H9 (cell line): ENCODE data around the gene CYBA. TPM values are rescaled to one million over a fixed set of nuclear protein-coding genes. Genes with fewer than 3 reads are reported as not detected.

Experiments
- DNase-seq: peaks from one replicate; pipeline ENCODE4 v3.0.0-alpha.2; 2017
- H2AFZ ChIP-seq: one replicate; pipeline ENCODE4 v1.6.1; 2013; ENCODE audit warnings: mild to moderate bottlenecking, low read length, control low read depth, moderate library complexity
- H2AK5ac ChIP-seq: 2 replicates; pipeline ENCODE4 v1.6.1; 2013; ENCODE audit warnings: low read length, control low read depth, mixed read lengths; ENCODE audit not compliant: insufficient read length
- H2BK120ac ChIP-seq: one replicate; pipeline ENCODE4 v1.6.1; 2013; ENCODE audit warnings: low read depth, mild to moderate bottlenecking, low read length, control low read depth, inconsistent platforms; ENCODE audit not compliant: poor library complexity, severe bottlenecking
- H2BK12ac ChIP-seq: 2 replicates; pipeline ENCODE4 v1.6.1; 2013; ENCODE audit warnings: low read length, control low read depth, mixed read lengths, low read depth; ENCODE audit not compliant: insufficient read length
- H2BK15ac ChIP-seq: 2 replicates; pipeline ENCODE4 v1.6.1; 2013; ENCODE audit warnings: low read depth, low read length, control low read depth
- H2BK20ac ChIP-seq: one replicate; pipeline ENCODE4 v1.6.1; 2013; ENCODE audit warnings: low read depth, mild to moderate bottlenecking, low read length, control low read depth, inconsistent platforms; ENCODE audit not compliant: poor library complexity, severe bottlenecking
- H2BK5ac ChIP-seq: 2 replicates; pipeline ENCODE4 v1.6.1; 2013; ENCODE audit warnings: low read length, control low read depth, mixed read lengths; ENCODE audit not compliant: insufficient read length
- H3K14ac ChIP-seq: 2 replicates; pipeline ENCODE4 v1.6.1; 2013; ENCODE audit warnings: low read length, control low read depth; ENCODE audit not compliant: insufficient read depth
- H3K18ac ChIP-seq: 2 replicates; pipeline ENCODE4 v1.6.1; 2013; ENCODE audit warnings: low read depth, mild to moderate bottlenecking, mixed read lengths, low read length, control low read depth; ENCODE audit not compliant: insufficient read length
- H3K23ac ChIP-seq: 2 replicates; pipeline ENCODE4 v1.6.1; 2013; ENCODE audit warnings: low read length, control low read depth, mixed read lengths, low read depth; ENCODE audit not compliant: insufficient read length
- H3K23me2 ChIP-seq: 2 replicates; pipeline ENCODE4 v1.6.1; 2013; ENCODE audit warnings: low read depth, mild to moderate bottlenecking, mixed read lengths, low read length, control low read depth; ENCODE audit not compliant: insufficient read length, poor library complexity, severe bottlenecking
- H3K27ac ChIP-seq: 2 replicates; pipeline ENCODE4 v1.5.1; 2013; ENCODE audit warnings: low read length, control low read depth, mixed read lengths, low read depth; ENCODE audit not compliant: insufficient read length
- H3K27me3 ChIP-seq: 2 replicates; pipeline ENCODE4 v1.6.1; 2013; ENCODE audit warnings: low read length, control low read depth, inconsistent platforms; ENCODE audit not compliant: insufficient read depth
- H3K4ac ChIP-seq: 2 replicates; pipeline ENCODE4 v1.6.1; 2013; ENCODE audit warnings: low read depth, mild to moderate bottlenecking, control low read depth, inconsistent platforms, low read length, moderate library complexity
- H3K4me1 ChIP-seq: 2 replicates; pipeline ENCODE4 v1.6.1; 2013; ENCODE audit warnings: low read length, control low read depth, inconsistent platforms; ENCODE audit not compliant: insufficient read depth
- H3K4me2 ChIP-seq: 2 replicates; pipeline ENCODE4 v1.6.1; 2013; ENCODE audit warnings: low read length, control low read depth, mixed read lengths; ENCODE audit not compliant: insufficient read length, insufficient read depth
- H3K56ac ChIP-seq: 2 replicates; pipeline ENCODE4 v1.6.1; 2013; ENCODE audit warnings: low read depth, mild to moderate bottlenecking, mixed read lengths, low read length, control low read depth; ENCODE audit not compliant: insufficient read length
- H3K79me1 ChIP-seq: 2 replicates; pipeline ENCODE4 v1.6.1; 2013; ENCODE audit warnings: low read depth, mild to moderate bottlenecking, moderate library complexity, low read length, control low read depth, inconsistent platforms; ENCODE audit not compliant: insufficient read depth, poor library complexity, severe bottlenecking
- H3K79me2 ChIP-seq: 2 replicates; pipeline ENCODE4 v1.6.1; 2013; ENCODE audit warnings: low read length, control low read depth, inconsistent platforms; ENCODE audit not compliant: insufficient read depth
- H3K9ac ChIP-seq: 2 replicates; pipeline ENCODE4 v1.6.1; 2013; ENCODE audit warnings: low read length, control low read depth, mixed read lengths; ENCODE audit not compliant: insufficient read length; ENCODE audit errors: extremely low read depth
- H3K9me3 ChIP-seq: one replicate; pipeline ENCODE4 v1.6.1; 2013; ENCODE audit warnings: low read depth, low read length, inconsistent platforms; ENCODE audit not compliant: control insufficient read depth
- H3T11ph ChIP-seq: one replicate; pipeline ENCODE4 v1.6.1; 2013; ENCODE audit warnings: mild to moderate bottlenecking, low read length, control low read depth, inconsistent platforms
- H4K20me1 ChIP-seq: one replicate; pipeline ENCODE4 v1.6.1; 2013; ENCODE audit not compliant: control insufficient read depth, insufficient read length, insufficient read depth
- H4K5ac ChIP-seq: 2 replicates; pipeline ENCODE4 v1.6.1; 2013; ENCODE audit warnings: low read depth, mild to moderate bottlenecking, mixed read lengths, low read length, control low read depth; ENCODE audit not compliant: insufficient read length
- H4K8ac ChIP-seq: replicated peaks from 2 replicates; pipeline ENCODE4 v1.6.1; 2013; ENCODE audit warnings: low read length, control low read depth, mixed read lengths, low read depth; ENCODE audit not compliant: insufficient read length
- H4K91ac ChIP-seq: 2 replicates; pipeline ENCODE4 v1.6.1; 2013; ENCODE audit warnings: low read depth, mild to moderate bottlenecking, moderate library complexity, mixed read lengths, low read length, control low read depth; ENCODE audit not compliant: insufficient read length
- H3K27ac Mint-ChIP-seq, 3 experiments: 2 replicates in 2 of 3; 3 replicates in 1 of 3; pipeline ENCODE4 v1.8.0; 2020 to 2021; ENCODE audit warnings: mixed read lengths in 3 of 3, mild to moderate bottlenecking in 1 of 3, moderate library complexity in 1 of 3
- H3K27me3 Mint-ChIP-seq: 2 replicates; pipeline ENCODE4 v1.8.0; 2021; ENCODE audit warnings: low read depth, mild to moderate bottlenecking, moderate library complexity, mixed read lengths
- H3K36me3 Mint-ChIP-seq, 3 experiments: 2 replicates in 2 of 3; 3 replicates in 1 of 3; pipeline ENCODE4 v1.8.0; 2020 to 2021; ENCODE audit warnings: low read depth in 3 of 3, mixed read lengths in 3 of 3; ENCODE audit not compliant: insufficient read depth in 1 of 3
- H3K4me1 Mint-ChIP-seq, 2 experiments: 2 replicates each; pipeline ENCODE4 v1.8.0; 2020; ENCODE audit warnings: mixed read lengths in 2 of 2
- H3K4me3 Mint-ChIP-seq, 2 experiments: 2 replicates in 1 of 2; 3 replicates in 1 of 2; pipeline ENCODE4 v1.8.0; 2020 to 2021; ENCODE audit warnings: mild to moderate bottlenecking in 2 of 2, mixed read lengths in 2 of 2, moderate library complexity in 1 of 2
- H3K9me3 Mint-ChIP-seq, 2 experiments: 2 replicates in 1 of 2; 3 replicates in 1 of 2; pipeline ENCODE4 v1.8.0; 2020; ENCODE audit warnings: mild to moderate bottlenecking in 2 of 2, mixed read lengths in 2 of 2, moderate library complexity in 1 of 2
- WGBS: extraction: QIAGEN DNeasy Blood & Tissue Kit; methylation state at CpG from one replicate; pipeline ENCODE4 v1.1.7; 2013; ENCODE audit warnings: missing lambda C conversion rate, low lambda C conversion rate, mixed read lengths; ENCODE audit not compliant: insufficient read length; ENCODE audit errors: extremely low coverage; 5-methylcytosine and 5-hydroxymethylcytosine counted together
- total RNA-seq: library from RNA; stranded (reverse); gene quantifications from 2 replicates; pipeline ENCODE4 v1.2.1, GENCODE V29; 2021
- TF ChIP-seq, protein P1 (sequence below): fragments of 200-600 bp; sonication (generic); conservative IDR thresholded peaks from 3 replicates; pipeline ENCODE4 v1.8.0; 2021; ENCODE audit warnings: antibody characterized with exemption, mild to moderate bottlenecking

Gene CYBA
- total RNA-seq, 1 experiment from 2014 or later: 153 TPM

DNA sequence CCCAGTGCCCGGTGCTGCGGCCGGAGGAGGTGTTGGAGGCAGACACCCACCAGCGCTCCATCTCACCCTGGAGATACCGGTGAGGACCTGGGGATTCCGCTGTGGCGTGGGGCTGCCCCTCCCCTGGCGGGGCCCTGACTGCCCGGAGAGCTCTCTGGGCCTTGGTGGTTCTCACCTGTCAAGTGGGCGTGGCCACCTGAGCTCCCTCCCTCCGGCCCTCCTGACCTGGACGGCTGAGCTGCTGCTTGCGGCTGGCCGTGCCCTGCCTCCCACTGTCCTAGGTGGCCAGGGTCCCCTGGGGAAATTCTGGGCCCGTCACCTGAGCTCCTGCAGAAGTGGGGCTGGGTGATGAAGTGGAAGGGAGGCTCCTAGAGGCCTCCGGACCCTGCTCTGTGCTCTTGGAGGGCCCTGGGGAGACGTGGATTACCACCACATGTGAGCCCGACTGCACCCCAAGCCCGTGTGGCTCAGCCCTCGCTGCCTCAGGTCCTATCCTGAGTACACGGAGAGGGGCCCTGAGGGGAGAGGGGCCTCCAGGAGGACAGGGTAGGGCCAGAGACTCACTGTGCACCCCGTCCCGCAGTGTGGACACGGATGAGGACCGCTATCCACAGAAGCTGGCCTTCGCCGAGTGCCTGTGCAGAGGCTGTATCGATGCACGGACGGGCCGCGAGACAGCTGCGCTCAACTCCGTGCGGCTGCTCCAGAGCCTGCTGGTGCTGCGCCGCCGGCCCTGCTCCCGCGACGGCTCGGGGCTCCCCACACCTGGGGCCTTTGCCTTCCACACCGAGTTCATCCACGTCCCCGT, 11.4 kb downstream of the CYBA start:
- no peak overlapping the region for H2BK20ac ChIP-seq
- no peaks in the 10 kb centered on the region for H3K27me3 ChIP-seq

More for the DNA sequence above, 11.4 kb downstream of the CYBA start:
- no peak overlapping the region for H3K18ac ChIP-seq
- Mint-ChIP-seq H3K9me3 (no peaks in the 10 kb centered on the region), H3K4me1 (peaks cover 22 to 33% of the 10 kb centered on the region in 2 experiments), H3K4me3 (no peak overlapping the region), H3K27me3 (peaks cover 28% of the 10 kb centered on the region), H3K36me3 (peaks cover 5 to 9% (median 7%) of the 10 kb centered on the region in 3 experiments; a peak in 6 of 7 replicates), H3K27ac (peak overlapping the region in 1 of 3 experiments; percentile 6; a peak in 1 of 7 replicates)
- no peak overlapping the region for H4K8ac ChIP-seq
- TF ChIP-seq, protein P1, sequence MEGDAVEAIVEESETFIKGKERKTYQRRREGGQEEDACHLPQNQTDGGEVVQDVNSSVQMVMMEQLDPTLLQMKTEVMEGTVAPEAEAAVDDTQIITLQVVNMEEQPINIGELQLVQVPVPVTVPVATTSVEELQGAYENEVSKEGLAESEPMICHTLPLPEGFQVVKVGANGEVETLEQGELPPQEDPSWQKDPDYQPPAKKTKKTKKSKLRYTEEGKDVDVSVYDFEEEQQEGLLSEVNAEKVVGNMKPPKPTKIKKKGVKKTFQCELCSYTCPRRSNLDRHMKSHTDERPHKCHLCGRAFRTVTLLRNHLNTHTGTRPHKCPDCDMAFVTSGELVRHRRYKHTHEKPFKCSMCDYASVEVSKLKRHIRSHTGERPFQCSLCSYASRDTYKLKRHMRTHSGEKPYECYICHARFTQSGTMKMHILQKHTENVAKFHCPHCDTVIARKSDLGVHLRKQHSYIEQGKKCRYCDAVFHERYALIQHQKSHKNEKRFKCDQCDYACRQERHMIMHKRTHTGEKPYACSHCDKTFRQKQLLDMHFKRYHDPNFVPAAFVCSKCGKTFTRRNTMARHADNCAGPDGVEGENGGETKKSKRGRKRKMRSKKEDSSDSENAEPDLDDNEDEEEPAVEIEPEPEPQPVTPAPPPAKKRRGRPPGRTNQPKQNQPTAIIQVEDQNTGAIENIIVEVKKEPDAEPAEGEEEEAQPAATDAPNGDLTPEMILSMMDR: no peak
- no peak overlapping the region for H3K4ac ChIP-seq
- H2AFZ ChIP-seq: no peak overlapping the region
- H2BK15ac ChIP-seq: no peak overlapping the region
- H3K79me2 ChIP-seq: no peaks in the 10 kb centered on the region
- no peak overlapping the region for H2BK12ac ChIP-seq
- no peak overlapping the region for H3K56ac ChIP-seq
- no peak overlapping the region for H2BK5ac ChIP-seq
- peaks cover 4% of the 10 kb centered on the region; the same call in 1 of the 2 replicates for H3K4me1 ChIP-seq
- H3K27ac ChIP-seq: no peak overlapping the region
- peak overlapping the region; percentile 83; the same call in 1 of the 2 replicates for H3K14ac ChIP-seq
- no peak overlapping the region for H2AK5ac ChIP-seq
- H3K23ac ChIP-seq: no peak overlapping the region
- H3K79me1 ChIP-seq: no peaks in the 10 kb centered on the region
- no peaks in the 10 kb centered on the region for H4K20me1 ChIP-seq
- H3K9me3 ChIP-seq: no peaks in the 10 kb centered on the region
- H4K5ac ChIP-seq: no peak overlapping the region
- no peak overlapping the region for H2BK120ac ChIP-seq
- H3K9ac ChIP-seq: no peak overlapping the region
- WGBS: no CpG with 5 or more reads among the region's 45 CpGs
- H3K4me2 ChIP-seq: peak overlapping the region; percentile 9
- no peak overlapping the region for H3T11ph ChIP-seq
- H4K91ac ChIP-seq: no peak overlapping the region
- peaks cover 9% of the 10 kb centered on the region for H3K23me2 ChIP-seq
- peak; percentile 92 for DNase-seq
